Measurements from ENCODE around the gene ITGA5.

The ITGA5 gene

GRCh38 chr12:54455760-54456469 lies 36.8 kb upstream of the ITGA5 start:
- TF ChIP-seq CTCF (IDR thresholded peaks at IDR 0.05; ENCODE audit: low read depth, low read length): no peak

GRCh38 chr12:54452628-54453027 lies 33.6 kb upstream of the ITGA5 start:
- no peak overlapping the region for H3K4me3 ChIP-seq (ENCODE audit: low read depth, low read length)
- no peak for TF ChIP-seq CTCF (IDR thresholded peaks at IDR 0.05; ENCODE audit: low read depth, low read length)

More at GRCh38 chr12:54455760-54456469, 36.8 kb upstream of the ITGA5 start:
- no peak overlapping the region for H3K4me3 ChIP-seq (ENCODE audit: low read depth, low read length)

- TF ChIP-seq CTCF (IDR thresholded peaks at IDR 0.05; ENCODE audit: low read depth, low read length): no peak
- H3K4me3 ChIP-seq (ENCODE audit: low read depth, low read length): no peak overlapping the region
These were observed 29.3 kb upstream of the ITGA5 start for GRCh38 chr12:54448344-54448743.

- TF ChIP-seq CTCF (IDR thresholded peaks at IDR 0.05; ENCODE audit: low read depth, low read length): no peak
- H3K4me3 ChIP-seq (ENCODE audit: low read depth, low read length): no peak overlapping the region
These were observed 28.9 kb upstream of the ITGA5 start for GRCh38 chr12:54447917-54448316.

GRCh38 chr12:54444206-54444605 lies 25.1 kb upstream of the ITGA5 start:
- no peak for TF ChIP-seq CTCF (IDR thresholded peaks at IDR 0.05; ENCODE audit: low read depth, low read length)
- H3K4me3 ChIP-seq (ENCODE audit: low read depth, low read length): no peak overlapping the region

GRCh38 chr12:54443446-54443845 lies 24.4 kb upstream of the ITGA5 start:
- no peak overlapping the region for H3K4me3 ChIP-seq (ENCODE audit: low read depth, low read length)
- TF ChIP-seq CTCF (IDR thresholded peaks at IDR 0.05; ENCODE audit: low read depth, low read length): no peak

GRCh38 chr12:54442961-54443360 lies 23.9 kb upstream of the ITGA5 start:
- TF ChIP-seq CTCF (IDR thresholded peaks at IDR 0.05; ENCODE audit: low read depth, low read length): no peak
- no peak overlapping the region for H3K4me3 ChIP-seq (ENCODE audit: low read depth, low read length)

Measured in WI38 (cell line).